ENCODE results near the gene PPHLN1.
"Not testable (repeated sequence)": the region's sequence is repeated elsewhere in the genome, so short reads cannot be mapped to it uniquely, and the experiment has no call there.

The PPHLN1 gene

GRCh38 chr12:42364692-42365091 lies 38.7 kb downstream of the PPHLN1 start:
- H3K4me3 ChIP-seq (ENCODE audit: low read depth, low read length): no peak overlapping the region

- H3K4me3 ChIP-seq (ENCODE audit: low read depth, low read length): no peak overlapping the region
Observed at GRCh38 chr12:42365486-42365885, 39.5 kb downstream of the PPHLN1 start.

GRCh38 chr12:42370013-42370412 lies 44.0 kb downstream of the PPHLN1 start:
- no peak overlapping the region for H3K4me3 ChIP-seq (ENCODE audit: low read depth, low read length)

- no peak overlapping the region for H3K4me3 ChIP-seq (ENCODE audit: low read depth, low read length)
Observed at GRCh38 chr12:42372154-42372791, 46.3 kb downstream of the PPHLN1 start.

GRCh38 chr12:42373669-42374068 lies 47.7 kb downstream of the PPHLN1 start:
- H3K4me3 ChIP-seq (ENCODE audit: low read depth, low read length): no peak overlapping the region

GRCh38 chr12:42380733-42381132 lies 54.8 kb downstream of the PPHLN1 start:
- no peak overlapping the region for H3K4me3 ChIP-seq (ENCODE audit: low read depth, low read length)

GRCh38 chr12:42382013-42382696 lies 56.2 kb downstream of the PPHLN1 start:
- no peak overlapping the region for H3K4me3 ChIP-seq (ENCODE audit: low read depth, low read length)

- no peak overlapping the region for H3K4me3 ChIP-seq (ENCODE audit: low read depth, low read length)
Observed at GRCh38 chr12:42385326-42385841, 59.4 kb downstream of the PPHLN1 start.

- no peak overlapping the region for H3K4me3 ChIP-seq (ENCODE audit: low read depth, low read length)
Observed at GRCh38 chr12:42386308-42386707, 60.3 kb downstream of the PPHLN1 start.

- not testable (repeated sequence) for H3K4me3 ChIP-seq (ENCODE audit: low read depth, low read length)
Observed at GRCh38 chr12:42388086-42388485, 62.1 kb downstream of the PPHLN1 start.

GRCh38 chr12:42394429-42394828 lies 68.5 kb downstream of the PPHLN1 start:
- no peak overlapping the region for H3K4me3 ChIP-seq (ENCODE audit: low read depth, low read length)

GRCh38 chr12:42396473-42397259 lies 70.7 kb downstream of the PPHLN1 start:
- H3K4me3 ChIP-seq (ENCODE audit: low read depth, low read length): no peak overlapping the region

GRCh38 chr12:42402821-42403411 lies 76.9 kb downstream of the PPHLN1 start:
- no peak overlapping the region for H3K4me3 ChIP-seq (ENCODE audit: low read depth, low read length)

GRCh38 chr12:42407306-42407705 lies 81.3 kb downstream of the PPHLN1 start:
- no peak overlapping the region for H3K4me3 ChIP-seq (ENCODE audit: low read depth, low read length)

- H3K4me3 ChIP-seq (ENCODE audit: low read depth, low read length): no peak overlapping the region
Observed at GRCh38 chr12:42409471-42409870, 83.5 kb downstream of the PPHLN1 start.

GRCh38 chr12:42410340-42410739 lies 84.4 kb downstream of the PPHLN1 start:
- no peak overlapping the region for H3K4me3 ChIP-seq (ENCODE audit: low read depth, low read length)

- no peak overlapping the region for H3K4me3 ChIP-seq (ENCODE audit: low read depth, low read length)
Observed at GRCh38 chr12:42420395-42420794, 94.4 kb downstream of the PPHLN1 start.

GRCh38 chr12:42421844-42422779 lies 96.1 kb downstream of the PPHLN1 start:
- H3K4me3 ChIP-seq (ENCODE audit: low read depth, low read length): no peak overlapping the region

GRCh38 chr12:42422785-42423184 lies 96.8 kb downstream of the PPHLN1 start:
- no peak overlapping the region for H3K4me3 ChIP-seq (ENCODE audit: low read depth, low read length)

- H3K4me3 ChIP-seq (ENCODE audit: low read depth, low read length): no peak overlapping the region
Observed at GRCh38 chr12:42426746-42427145, 100.8 kb downstream of the PPHLN1 start.
